Mucosa of descending colon (tissue), 3 donors: Measurements from ENCODE around the gene DMAC1. TPM values are rescaled to one million over a fixed set of nuclear protein-coding genes. Genes with fewer than 3 reads are reported as not detected.

Experiments used
- ATAC-seq: fragments of 200-7000 bp; cut with Tn5 transposase; one replicate; pipeline ENCODE4 v1.9.1; 2020; ENCODE audit warnings: mild to moderate bottlenecking, moderate library complexity
- DNase-seq, 3 donors: peaks; one replicate each; pipeline ENCODE4 v3.0.0-alpha.2; 2020
- H3K36me3 ChIP-seq: fragments of 200-600 bp; one replicate; pipeline ENCODE4 v1.8.0; 2021; ENCODE audit warnings: low read depth, mild to moderate bottlenecking
- H3K4me1 ChIP-seq: fragments of 200-600 bp; one replicate; pipeline ENCODE4 v1.8.0; 2021; ENCODE audit warnings: low read depth, mild to moderate bottlenecking
- H3K4me3 ChIP-seq: fragments of 200-600 bp; one replicate; pipeline ENCODE4 v1.8.0; 2021; ENCODE audit warnings: mild to moderate bottlenecking
- H3K9me3 ChIP-seq: fragments of 200-600 bp; one replicate; pipeline ENCODE4 v1.8.0; 2021; ENCODE audit warnings: mild to moderate bottlenecking
- CTCF ChIP-seq: fragments of 200-600 bp; IDR thresholded peaks from one replicate; pipeline ENCODE4 v1.8.0; 2022; ENCODE audit warnings: antibody characterized with exemption, mild to moderate bottlenecking
- intact Hi-C, 2 donors: fragments of 100-400 bp; cut with DNase I in 1 of 2; cut with micrococcal nuclease in 1 of 2; formaldehyde crosslinking; loops; one replicate each; pipeline versions ENCODE4 v1.11.0 to v1.11.1; 2022; cut with DNase I, micrococcal nuclease
- total RNA-seq, 3 donors: library from RNA; stranded (reverse); fragmentation: NEBNext Ultra II Directional in 2 of 3; extraction: Animal tissue kit (Norgen Biotek cat#: 25700) in 2 of 3; gene quantifications; one replicate each; pipeline versions ENCODE4 v1.2.1 to v1.2.4, GENCODE V29; 2021 to 2023
- donor health status: DM: no; HTN: no; CAD: no; lungs with moderate emphysema.
- donor health status: DM: no; HTN: no; CAD: no.
- donor health status: DM: no; HTN: yes; CAD: no.

The DMAC1 gene
- total RNA-seq, 3 donors from 2014 or later: 49.3 to 89.3 (median 73.8) TPM

GRCh38 chr9:7784472-7784871 is 15.1 kb downstream of the DMAC1 start:
- Histone ChIP-seq H3K36me3 (no peaks in the 10 kb centered on the region), H3K4me1 (no peaks in the 10 kb centered on the region), H3K9me3 (no peaks in the 10 kb centered on the region), H3K4me3 (no peak overlapping the region)
- ATAC-seq (peak; percentile 64), DNase-seq (no peak)
- TF ChIP-seq CTCF: no peak
- intact Hi-C loops: no loop called here

- no peaks in the 10 kb centered on the region for H3K9me3 ChIP-seq
- intact Hi-C loops: no loop called here
- TF ChIP-seq CTCF: no peak
- no peak overlapping the region for H3K4me3 ChIP-seq
- H3K4me1 ChIP-seq: no peaks in the 10 kb centered on the region
- no peak for ATAC-seq
- no peak for DNase-seq
- no peaks in the 10 kb centered on the region for H3K36me3 ChIP-seq
Observed at GRCh38 chr9:7783635-7784063, 15.9 kb downstream of the DMAC1 start.

- no peak for TF ChIP-seq CTCF
- H3K4me1 ChIP-seq: no peaks in the 10 kb centered on the region
- ATAC-seq (no peak), DNase-seq (no peak)
- H3K36me3 ChIP-seq: no peaks in the 10 kb centered on the region
- intact Hi-C loops: no loop called here
- no peaks in the 10 kb centered on the region for H3K9me3 ChIP-seq
- no peak overlapping the region for H3K4me3 ChIP-seq
Observed at GRCh38 chr9:7782400-7783120, 17.0 kb downstream of the DMAC1 start.

GRCh38 chr9:7780261-7780988 is 19.2 kb downstream of the DMAC1 start:
- no peak for TF ChIP-seq CTCF
- H3K9me3 ChIP-seq: no peaks in the 10 kb centered on the region
- ATAC-seq: no peak
- no peaks in the 10 kb centered on the region for H3K4me1 ChIP-seq
- H3K36me3 ChIP-seq: no peaks in the 10 kb centered on the region
- DNase-seq: no peak
- H3K4me3 ChIP-seq: no peak overlapping the region
- intact Hi-C loops: no loop called here

GRCh38 chr9:7778851-7779600 is 20.6 kb downstream of the DMAC1 start:
- Histone ChIP-seq H3K36me3 (no peaks in the 10 kb centered on the region), H3K9me3 (no peaks in the 10 kb centered on the region), H3K4me3 (no peak overlapping the region), H3K4me1 (no peaks in the 10 kb centered on the region)
- DNase-seq (no peak), ATAC-seq (no peak)
- no peak for TF ChIP-seq CTCF
- intact Hi-C loops: no loop called here
